HG02642 (cell line): ENCODE data around the gene SERPINE2.

Experiments
- ATAC-seq: cut with Tn5 transposase; IDR thresholded peaks from one replicate; pipeline ENCODE4 v1.9.1; 2021; ENCODE audit warnings: mild to moderate bottlenecking; ENCODE audit not compliant: unreplicated experiment, poor library complexity

The SERPINE2 gene

GRCh38 chr2:224039080-224039769 lies at the start of gene SERPINE2:
Gene SERPINE2 (minus strand): TSS chr2:224039286. CDS start chr2:224001900, 37,386 bp downstream.
- ATAC-seq: peak; percentile 54

GRCh38 chr2:224086226-224086914 lies 47.3 kb upstream of the SERPINE2 start:
- ATAC-seq: no peak

- no peak for ATAC-seq
Observed at GRCh38 chr2:224085811-224086210, 46.7 kb upstream of the SERPINE2 start.

GRCh38 chr2:224085246-224085645 lies 46.2 kb upstream of the SERPINE2 start:
- ATAC-seq: no peak

- no peak for ATAC-seq
Observed at GRCh38 chr2:224084266-224084892, 45.3 kb upstream of the SERPINE2 start.

GRCh38 chr2:224083638-224084037 lies 44.6 kb upstream of the SERPINE2 start:
- ATAC-seq: no peak

- ATAC-seq: no peak
Observed at GRCh38 chr2:224078656-224079055, 39.6 kb upstream of the SERPINE2 start.

- no peak for ATAC-seq
Observed at GRCh38 chr2:224077773-224078507, 38.9 kb upstream of the SERPINE2 start.

- no peak for ATAC-seq
Observed at GRCh38 chr2:224075588-224075987, 36.5 kb upstream of the SERPINE2 start.

- no peak for ATAC-seq
Observed at GRCh38 chr2:224073676-224074075, 34.6 kb upstream of the SERPINE2 start.

GRCh38 chr2:224072541-224073188 lies 33.6 kb upstream of the SERPINE2 start:
- no peak for ATAC-seq

- ATAC-seq: no peak
Observed at GRCh38 chr2:224069172-224069571, 30.1 kb upstream of the SERPINE2 start.

GRCh38 chr2:224063298-224063648 lies 24.2 kb upstream of the SERPINE2 start:
- ATAC-seq: peak; percentile 47

- ATAC-seq: peak; percentile 78
Observed at GRCh38 chr2:224062481-224063297, 23.6 kb upstream of the SERPINE2 start.

- ATAC-seq: no peak
Observed at GRCh38 chr2:224060783-224061482, 21.8 kb upstream of the SERPINE2 start.

- no peak for ATAC-seq
Observed at GRCh38 chr2:224059178-224059577, 20.1 kb upstream of the SERPINE2 start.

GRCh38 chr2:224058048-224058775 lies 19.1 kb upstream of the SERPINE2 start:
- ATAC-seq: no peak

- no peak for ATAC-seq
Observed at GRCh38 chr2:224056889-224057288, 17.8 kb upstream of the SERPINE2 start.
